Subcutaneous abdominal adipose tissue (tissue), 5 donors: ENCODE measurements around the gene LRRC15.

Source experiments
- H3K27ac ChIP-seq: one replicate; pipeline ENCODE4 v1.7.0; 2013; ENCODE audit warnings: low read depth, mild to moderate bottlenecking, inconsistent platforms, low read length, moderate library complexity
- H3K27me3 ChIP-seq, 5 donors: one replicate each; pipeline ENCODE4 v1.7.0; 2013; ENCODE audit warnings: low read length in 5 of 5, inconsistent platforms in 1 of 5; ENCODE audit not compliant: control insufficient read depth in 5 of 5, insufficient read depth in 4 of 5
- H3K36me3 ChIP-seq, 5 donors: one replicate each; pipeline ENCODE4 v1.7.0; 2013; ENCODE audit warnings: low read length in 5 of 5; ENCODE audit not compliant: control insufficient read depth in 5 of 5, insufficient read depth in 5 of 5
- H3K4me1 ChIP-seq, 5 donors: one replicate each; pipeline ENCODE4 v1.7.0; 2013; ENCODE audit warnings: low read length in 5 of 5, mild to moderate bottlenecking in 3 of 5, moderate library complexity in 1 of 5; ENCODE audit not compliant: control insufficient read depth in 5 of 5, insufficient read depth in 5 of 5
- H3K4me3 ChIP-seq, 5 donors: one replicate each; pipeline ENCODE4 v1.7.0; 2013; ENCODE audit warnings: low read length in 5 of 5, low read depth in 1 of 5
- H3K9ac ChIP-seq, 5 donors: one replicate each; pipeline ENCODE4 v1.7.0; 2013; ENCODE audit warnings: low read length in 5 of 5, mild to moderate bottlenecking in 4 of 5, moderate library complexity in 3 of 5
- H3K9me3 ChIP-seq, 5 donors: one replicate each; pipeline ENCODE4 v1.7.0; 2013; ENCODE audit warnings: low read length in 5 of 5; ENCODE audit not compliant: control insufficient read depth in 5 of 5
- donor health status: healthy.
- donor health status: healthy.
- donor health status: healthy.
- donor health status: healthy.
- donor health status: healthy.

LRRC15 gene

DNA sequence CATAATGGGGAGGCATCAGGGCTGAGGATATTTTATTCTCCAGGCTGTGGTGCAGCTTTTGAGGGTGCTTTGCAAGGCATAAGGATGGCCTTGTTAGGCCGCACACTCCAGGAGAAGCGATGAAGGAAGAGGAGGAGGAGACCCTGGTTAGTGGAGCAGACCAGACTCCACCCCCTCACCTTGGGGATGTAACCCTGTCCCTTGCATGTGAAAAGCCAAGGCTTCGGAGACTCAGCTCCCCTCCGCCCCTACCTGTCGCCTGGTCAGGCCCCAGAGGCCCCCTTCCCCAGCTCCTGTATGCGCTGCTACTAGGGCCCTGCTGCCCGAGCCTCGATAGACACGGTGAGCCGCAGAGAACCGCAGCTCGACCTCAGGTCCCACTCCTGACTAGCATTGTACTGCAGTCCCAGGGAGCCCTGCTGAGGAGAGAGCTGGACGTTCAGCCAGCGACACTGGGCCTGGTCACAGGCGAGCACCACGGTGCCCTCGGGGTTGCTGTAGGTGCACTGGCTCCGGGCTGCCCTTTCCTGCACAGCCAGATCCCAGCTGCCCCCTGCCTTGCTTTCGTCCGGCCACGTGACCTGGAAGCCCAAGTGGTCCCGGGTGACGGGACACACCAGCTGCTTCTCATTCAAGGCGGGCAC lies 28.7 kb downstream of the LRRC15 start:
- no peaks in the 10 kb centered on the region for H3K36me3 ChIP-seq
- no peak overlapping the region for H3K27ac ChIP-seq
- H3K27me3 ChIP-seq, result peaks cover 0 to 8% (median 2%) of the 10 kb centered on the region in 5 donors
- no peaks in the 10 kb centered on the region for H3K9me3 ChIP-seq
- peaks cover 0 to 21% (median 13%) of the 10 kb centered on the region in 5 donors for H3K4me1 ChIP-seq
- H3K4me3 ChIP-seq, result no peak overlapping the region
- no peak overlapping the region for H3K9ac ChIP-seq

DNA sequence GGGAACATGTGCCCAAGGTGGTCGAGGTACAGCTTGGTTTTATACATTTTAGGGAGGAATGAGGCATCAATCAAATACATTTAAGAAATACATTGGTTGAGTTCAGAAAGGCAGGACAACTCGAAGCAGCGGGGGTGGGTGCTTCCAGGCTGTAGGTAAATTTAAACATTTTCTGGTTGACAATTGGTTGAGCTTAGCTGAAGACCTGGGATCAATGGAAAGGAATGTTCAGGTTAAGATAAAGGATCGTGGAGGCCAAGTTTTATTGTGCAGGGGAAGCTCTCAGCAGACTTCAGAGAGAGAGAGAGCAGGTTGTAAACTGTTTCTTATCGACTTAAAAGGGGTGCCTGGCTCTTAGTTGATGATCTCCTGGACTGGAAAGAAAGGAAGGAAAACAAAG lies 29.7 kb downstream of the LRRC15 start:
- Histone ChIP-seq H3K36me3 (no peaks in the 10 kb centered on the region), H3K27ac (no peak overlapping the region), H3K4me3 (no peak overlapping the region), H3K9ac (no peak overlapping the region), H3K27me3 (peaks cover 0 to 3% (median 2%) of the 10 kb centered on the region in 5 donors), H3K9me3 (no peaks in the 10 kb centered on the region), H3K4me1 (peaks cover 0 to 21% (median 13%) of the 10 kb centered on the region in 5 donors)

DNA sequence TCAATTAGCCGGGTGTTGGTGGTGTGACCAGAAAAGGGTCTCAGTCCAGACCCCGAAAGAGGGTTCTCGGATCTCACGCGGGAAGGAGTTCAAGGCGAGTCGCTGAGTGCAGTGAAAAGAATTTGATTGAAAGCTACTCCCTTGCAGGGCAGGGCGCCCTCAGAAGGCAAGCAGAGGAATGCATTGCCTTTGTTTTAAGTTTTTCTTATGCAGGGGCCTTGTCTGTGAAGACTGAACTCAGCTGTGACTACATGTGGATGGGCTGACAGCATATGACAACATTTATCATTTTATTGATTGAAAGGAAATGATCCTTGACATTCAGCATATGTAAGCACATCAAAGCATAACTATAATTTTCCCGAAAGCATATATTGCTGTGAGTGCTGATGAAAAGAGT lies 30.2 kb downstream of the LRRC15 start:
- H3K4me1 ChIP-seq, result peaks cover 0 to 21% (median 13%) of the 10 kb centered on the region in 5 donors

DNA sequence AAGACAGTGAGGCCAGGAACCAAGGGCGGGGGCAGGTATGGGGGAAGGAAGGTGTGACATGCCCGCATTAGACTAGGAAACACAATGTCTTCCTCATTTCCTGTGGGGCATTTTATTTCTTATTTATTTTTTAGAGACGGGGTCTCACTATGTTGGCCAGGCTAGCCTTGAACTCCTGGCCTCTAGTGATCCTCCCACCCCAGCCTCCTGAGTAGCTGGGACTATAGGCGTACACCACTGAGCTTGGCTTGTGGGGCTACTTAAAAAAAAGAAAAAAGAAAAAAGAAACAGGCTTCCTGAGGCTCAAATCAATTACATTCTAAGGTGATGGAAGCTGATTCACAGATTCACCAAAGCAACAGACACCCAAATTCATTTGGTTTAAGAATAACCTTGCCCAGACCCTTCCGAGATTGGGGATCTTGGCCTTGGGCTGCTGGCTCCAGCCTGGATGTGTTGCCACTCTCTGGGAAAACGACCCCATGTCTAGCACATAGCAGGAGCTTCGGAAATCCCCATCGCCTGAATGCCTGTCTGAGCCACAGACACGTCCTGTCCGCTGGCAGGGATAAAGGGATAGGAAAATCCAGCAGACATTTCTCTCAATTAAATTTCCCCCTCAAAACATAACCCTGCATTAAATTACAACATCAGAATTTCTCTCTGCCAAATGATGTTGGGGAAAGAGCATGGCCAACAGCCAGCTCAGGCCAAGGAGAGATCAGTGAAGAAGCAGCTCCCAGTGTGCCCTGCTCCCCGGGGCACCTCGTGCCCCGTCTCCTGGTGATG lies 31.4 kb downstream of the LRRC15 start:
- Histone ChIP-seq H3K9ac (peak overlapping the region in 1 of 5 donors; percentile 41), H3K27ac (no peak overlapping the region), H3K36me3 (no peaks in the 10 kb centered on the region), H3K9me3 (no peaks in the 10 kb centered on the region), H3K27me3 (peaks cover 0 to 5% (median 3%) of the 10 kb centered on the region in 5 donors), H3K4me1 (peaks cover 0 to 28% (median 18%) of the 10 kb centered on the region in 5 donors), H3K4me3 (no peak overlapping the region)

More for the DNA sequence above, 30.2 kb downstream of the LRRC15 start:
- no peaks in the 10 kb centered on the region for H3K36me3 ChIP-seq
- H3K9me3 ChIP-seq, result no peaks in the 10 kb centered on the region
- H3K4me3 ChIP-seq, result no peak overlapping the region
- no peak overlapping the region for H3K9ac ChIP-seq
- peaks cover 0 to 3% (median 0%) of the 10 kb centered on the region in 5 donors for H3K27me3 ChIP-seq
- no peak overlapping the region for H3K27ac ChIP-seq

DNA sequence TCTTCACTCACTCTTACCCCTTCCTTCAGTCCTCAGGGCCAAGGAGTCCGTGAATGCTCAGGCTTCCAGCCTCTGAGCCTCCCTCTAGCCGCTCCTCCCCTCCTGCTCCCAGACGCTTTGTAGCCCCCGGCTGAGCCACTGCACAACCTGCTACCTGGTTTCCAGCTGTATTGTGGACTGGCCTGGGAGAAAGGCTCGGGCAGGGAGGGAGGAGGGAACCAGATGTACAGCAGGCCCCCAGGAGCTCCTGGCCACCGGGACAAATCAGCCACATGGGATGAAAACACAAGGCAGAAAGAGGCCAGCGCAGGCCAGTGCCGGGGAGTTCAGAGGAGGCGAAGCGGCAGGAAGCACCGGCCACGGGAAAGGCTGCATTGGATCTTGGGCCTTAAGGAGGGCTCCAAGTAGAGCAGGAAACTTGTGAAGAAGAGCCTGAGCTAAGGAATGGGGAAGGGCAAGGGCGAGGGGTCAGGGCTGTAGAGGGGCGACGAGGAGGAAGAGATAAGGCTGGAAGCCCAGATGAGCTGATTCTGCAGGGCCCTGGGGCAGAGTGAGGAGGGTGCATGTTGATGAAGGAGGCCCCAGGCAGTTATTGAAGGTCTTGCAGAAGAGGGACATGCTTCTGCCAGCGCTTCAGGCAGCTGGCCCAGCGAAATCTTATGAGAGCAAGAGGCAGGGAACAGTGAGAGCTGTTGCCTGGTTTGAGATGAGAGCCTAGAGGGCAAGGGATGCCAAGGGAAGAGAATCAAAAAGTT lies 32.8 kb downstream of the LRRC15 start:
- Histone ChIP-seq H3K4me3 (no peak overlapping the region), H3K36me3 (no peaks in the 10 kb centered on the region), H3K9me3 (no peaks in the 10 kb centered on the region), H3K27me3 (peaks cover 0 to 18% (median 5%) of the 10 kb centered on the region in 5 donors), H3K4me1 (peaks cover 0 to 30% (median 19%) of the 10 kb centered on the region in 5 donors), H3K27ac (no peak overlapping the region), H3K9ac (peak overlapping the region in 1 of 5 donors; percentile 5)

DNA sequence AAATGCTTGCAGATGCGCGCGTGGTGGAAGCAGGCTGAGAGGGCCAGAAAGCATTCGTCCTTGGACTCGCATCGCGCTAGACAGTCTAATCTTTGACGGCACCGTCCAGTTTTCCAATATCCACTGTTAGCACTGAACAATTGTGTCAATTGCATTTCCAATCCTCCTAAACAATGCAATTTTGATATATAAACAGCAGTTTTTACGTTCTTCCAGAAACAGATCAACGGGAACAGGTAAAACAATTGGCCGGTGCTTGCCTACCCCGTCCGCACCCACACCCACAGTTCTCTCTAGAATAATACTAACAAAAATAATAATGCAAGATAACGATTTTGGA lies 35.6 kb downstream of the LRRC15 start:
- no peak overlapping the region for H3K9ac ChIP-seq
- H3K27ac ChIP-seq, result no peak overlapping the region
- peaks cover 0 to 19% (median 5%) of the 10 kb centered on the region in 5 donors for H3K27me3 ChIP-seq
- H3K36me3 ChIP-seq, result no peaks in the 10 kb centered on the region
- no peak overlapping the region for H3K4me3 ChIP-seq
- no peaks in the 10 kb centered on the region for H3K9me3 ChIP-seq
- H3K4me1 ChIP-seq, result peaks cover 0 to 45% (median 25%) of the 10 kb centered on the region in 5 donors

DNA sequence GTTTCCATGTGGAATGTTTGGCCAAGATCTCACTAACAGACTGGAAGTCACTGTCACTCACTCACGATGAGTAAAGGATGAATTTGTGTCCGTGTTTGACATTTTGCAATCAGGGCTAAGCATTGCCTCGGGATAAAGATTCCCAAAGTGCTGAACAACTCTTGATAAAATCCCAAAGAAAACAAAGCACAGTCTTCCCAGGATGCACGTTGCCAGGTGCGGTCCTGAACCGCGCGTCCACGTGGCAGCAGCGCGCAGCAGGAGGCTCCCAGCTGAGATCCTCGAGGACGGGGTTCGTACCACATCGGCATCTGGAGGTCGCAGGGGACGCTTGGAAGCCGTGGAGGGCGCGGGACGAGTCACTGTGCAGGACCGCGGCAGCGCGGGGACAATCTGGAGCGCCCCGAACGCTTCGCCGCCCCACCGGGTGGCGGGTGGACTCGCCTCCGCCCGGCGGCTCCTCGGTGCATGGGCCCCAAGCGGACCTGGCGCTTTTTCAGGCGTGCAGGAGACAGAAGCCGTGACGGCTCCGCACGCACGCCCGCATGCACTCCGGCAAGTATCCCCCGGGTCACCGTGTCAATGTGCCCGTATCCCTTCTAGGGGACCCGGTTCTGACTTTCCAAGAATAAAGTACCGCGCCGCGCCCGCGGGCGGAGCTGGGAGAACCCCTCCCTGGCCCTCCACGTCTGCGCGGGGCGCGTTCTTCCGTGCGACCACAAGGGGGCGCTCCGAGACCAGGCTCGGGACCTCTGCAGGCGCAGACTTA lies 36.1 kb downstream of the LRRC15 start:
- no peak overlapping the region for H3K27ac ChIP-seq
- H3K27me3 ChIP-seq, result peaks cover 0 to 19% (median 5%) of the 10 kb centered on the region in 5 donors
- peak overlapping the region in 4 of 5 donors; percentile 35 to 63 (median 47) for H3K4me3 ChIP-seq
- peak overlapping the region in 1 of 5 donors; percentile 35 for H3K9ac ChIP-seq
- H3K9me3 ChIP-seq, result no peaks in the 10 kb centered on the region
- H3K36me3 ChIP-seq, result no peaks in the 10 kb centered on the region
- peaks cover 0 to 45% (median 25%) of the 10 kb centered on the region in 5 donors for H3K4me1 ChIP-seq

DNA sequence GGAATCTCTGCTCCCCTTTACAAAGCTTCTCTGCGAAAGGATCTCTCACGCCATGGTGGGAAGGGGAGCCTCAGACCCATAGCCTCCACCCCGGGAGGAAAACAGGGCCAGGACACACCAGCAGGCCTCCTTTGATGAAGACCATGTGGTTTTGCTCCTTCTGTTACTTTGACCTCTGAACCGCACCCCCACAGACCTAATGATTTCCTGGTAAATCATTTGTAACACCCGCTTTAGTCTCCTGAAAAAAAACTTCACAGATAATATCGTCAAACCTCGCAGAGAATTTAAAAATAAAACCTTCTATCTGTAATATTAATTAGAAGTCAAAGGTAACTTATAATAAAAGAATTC lies 36.7 kb downstream of the LRRC15 start:
- no peaks in the 10 kb centered on the region for H3K9me3 ChIP-seq
- peaks cover 0 to 39% (median 21%) of the 10 kb centered on the region in 5 donors for H3K4me1 ChIP-seq
- no peak overlapping the region for H3K4me3 ChIP-seq
- H3K36me3 ChIP-seq, result no peaks in the 10 kb centered on the region
- peaks cover 0 to 20% (median 5%) of the 10 kb centered on the region in 5 donors for H3K27me3 ChIP-seq
- no peak overlapping the region for H3K27ac ChIP-seq
- no peak overlapping the region for H3K9ac ChIP-seq

DNA sequence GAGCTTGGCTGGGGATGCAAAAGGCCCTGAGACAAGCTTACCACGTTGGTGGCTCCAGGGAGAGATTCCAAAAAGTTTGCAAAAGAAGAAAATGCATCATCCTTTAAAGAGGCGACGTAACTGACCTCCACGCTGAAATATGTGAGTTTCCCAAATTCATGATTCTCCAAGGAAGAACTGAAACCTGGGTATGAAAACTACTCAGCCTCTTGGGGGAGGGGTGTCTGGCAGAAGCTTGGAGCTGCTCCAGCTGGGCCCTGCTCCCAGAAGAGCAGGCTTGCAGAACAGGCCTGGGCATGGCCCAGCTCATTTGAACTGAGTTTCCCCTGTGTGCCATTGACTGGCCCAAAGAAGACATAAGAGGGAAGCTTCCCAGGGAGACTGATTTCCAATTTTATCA lies 39.0 kb downstream of the LRRC15 start:
- Histone ChIP-seq H3K27ac (no peak overlapping the region), H3K9me3 (no peaks in the 10 kb centered on the region), H3K4me1 (peaks cover 0 to 24% (median 13%) of the 10 kb centered on the region in 5 donors), H3K27me3 (peaks cover 0 to 33% (median 16%) of the 10 kb centered on the region in 5 donors), H3K36me3 (no peaks in the 10 kb centered on the region), H3K4me3 (no peak overlapping the region), H3K9ac (no peak overlapping the region)
